OCI-LY3 (cell line): ENCODE results near the gene CIAO1.

Experiments used
- EZH2phosphoT487 ChIP-seq: fragments of 200-600 bp; shearing (Covaris generic); IDR thresholded peaks from 2 replicates; pipeline ENCODE4 v1.6.1; 2018; ENCODE audit warnings: antibody characterized with exemption, mixed run types, low read depth
- TF ChIP-seq, protein P1 (sequence below): fragments of 200-600, 300-600 bp; sonication (generic); IDR thresholded peaks from 2 replicates; pipeline ENCODE4 v1.5.1; 2014; ENCODE audit warnings: antibody characterized with exemption, low read length, low read depth

DNA sequence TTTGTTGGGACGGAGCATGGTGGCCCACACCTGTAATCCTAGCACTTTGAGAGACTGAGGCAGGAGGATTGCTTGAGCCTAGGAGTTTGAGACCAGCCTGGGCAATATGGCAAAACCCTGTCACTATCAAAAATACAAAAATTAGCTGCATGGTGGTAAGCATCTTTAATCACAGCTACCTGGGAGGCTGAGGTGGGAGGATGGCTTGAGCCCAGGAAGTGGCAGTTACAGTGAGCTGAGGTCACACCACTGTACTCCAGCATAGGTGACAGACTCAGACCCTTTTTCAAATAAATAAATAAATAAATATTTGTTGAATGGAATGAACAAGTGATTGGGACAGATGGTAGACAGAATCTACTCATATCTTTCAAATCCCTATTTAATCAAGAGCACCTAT lies 53.4 kb downstream of the CIAO1 start:
- TF ChIP-seq, protein P1, sequence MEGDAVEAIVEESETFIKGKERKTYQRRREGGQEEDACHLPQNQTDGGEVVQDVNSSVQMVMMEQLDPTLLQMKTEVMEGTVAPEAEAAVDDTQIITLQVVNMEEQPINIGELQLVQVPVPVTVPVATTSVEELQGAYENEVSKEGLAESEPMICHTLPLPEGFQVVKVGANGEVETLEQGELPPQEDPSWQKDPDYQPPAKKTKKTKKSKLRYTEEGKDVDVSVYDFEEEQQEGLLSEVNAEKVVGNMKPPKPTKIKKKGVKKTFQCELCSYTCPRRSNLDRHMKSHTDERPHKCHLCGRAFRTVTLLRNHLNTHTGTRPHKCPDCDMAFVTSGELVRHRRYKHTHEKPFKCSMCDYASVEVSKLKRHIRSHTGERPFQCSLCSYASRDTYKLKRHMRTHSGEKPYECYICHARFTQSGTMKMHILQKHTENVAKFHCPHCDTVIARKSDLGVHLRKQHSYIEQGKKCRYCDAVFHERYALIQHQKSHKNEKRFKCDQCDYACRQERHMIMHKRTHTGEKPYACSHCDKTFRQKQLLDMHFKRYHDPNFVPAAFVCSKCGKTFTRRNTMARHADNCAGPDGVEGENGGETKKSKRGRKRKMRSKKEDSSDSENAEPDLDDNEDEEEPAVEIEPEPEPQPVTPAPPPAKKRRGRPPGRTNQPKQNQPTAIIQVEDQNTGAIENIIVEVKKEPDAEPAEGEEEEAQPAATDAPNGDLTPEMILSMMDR, result no peak
- TF ChIP-seq EZH2phosphoT487, result no peak
